DMS153 treated with DMSO at 0.1 percent for 48 hours (cell line): ENCODE data around the gene SLC25A43.
"Not testable (repeated sequence)": the region's sequence is repeated elsewhere in the genome, so short reads cannot be mapped to it uniquely, and the experiment has no call there.

Source experiments
- DNase-seq: peaks from one replicate; lab custom pipeline; 2025; ENCODE audit not compliant: unreplicated experiment; lab: John Stamatoyannopoulos, UW

SLC25A43 gene

DNA sequence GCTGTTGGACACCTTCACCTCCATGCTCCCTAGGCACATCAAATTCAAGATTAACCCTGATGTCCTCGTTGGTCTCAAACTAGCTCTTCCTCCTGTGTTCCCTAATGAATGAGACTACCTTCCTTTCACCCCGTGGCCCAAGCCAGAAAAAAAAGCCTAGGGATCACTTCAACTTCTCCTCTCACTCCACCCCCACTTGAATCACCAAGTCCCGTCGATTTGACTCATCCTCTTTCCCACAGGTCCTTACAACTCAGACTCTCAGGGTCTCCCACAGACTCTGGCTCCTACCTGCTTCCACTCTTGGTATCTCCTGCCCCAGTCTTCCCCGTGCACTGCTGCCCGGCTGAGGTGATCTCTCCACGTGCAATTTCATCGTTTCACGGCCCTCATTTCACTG is 8.5 kb downstream of the SLC25A43 start:
- DNase-seq, result no peak

DNA sequence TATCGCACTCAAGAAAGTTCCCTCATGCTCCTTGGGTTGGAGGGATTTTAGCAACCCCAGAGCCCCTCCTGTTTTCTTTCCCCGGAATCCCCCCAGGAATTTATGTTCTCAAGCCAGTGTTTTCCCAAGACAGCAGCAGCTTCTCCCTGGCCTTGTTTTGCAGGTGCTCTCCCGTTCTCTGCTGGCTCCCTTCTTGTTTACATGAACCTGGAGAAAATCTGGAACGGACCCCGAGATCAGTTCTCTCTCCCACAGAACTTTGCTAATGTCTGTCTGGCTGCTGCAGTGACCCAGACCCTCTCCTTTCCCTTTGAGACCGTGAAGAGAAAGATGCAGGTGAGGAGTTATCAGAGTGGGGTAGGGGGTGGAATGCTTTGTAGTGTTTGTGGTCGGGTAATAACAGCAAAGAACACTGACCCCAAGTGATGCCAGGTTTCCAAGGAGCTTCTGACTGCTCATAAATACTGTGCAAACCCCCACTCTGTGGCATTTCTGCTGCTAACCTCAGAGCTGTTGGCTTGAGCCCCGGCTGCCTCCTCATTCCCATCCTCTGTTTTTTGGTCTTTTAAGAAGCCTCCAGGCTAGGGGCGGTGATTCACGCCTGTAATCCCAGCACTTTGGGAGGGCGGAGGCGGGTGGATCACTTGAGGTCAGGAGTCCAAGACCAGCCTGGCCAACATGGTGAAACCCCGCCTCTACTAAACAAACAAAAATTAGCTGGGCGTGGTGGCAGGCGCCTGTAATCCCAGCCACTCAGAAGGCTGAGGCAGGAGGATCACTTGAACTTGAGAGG is 11.1 kb downstream of the SLC25A43 start:
- DNase-seq, result no peak

DNA sequence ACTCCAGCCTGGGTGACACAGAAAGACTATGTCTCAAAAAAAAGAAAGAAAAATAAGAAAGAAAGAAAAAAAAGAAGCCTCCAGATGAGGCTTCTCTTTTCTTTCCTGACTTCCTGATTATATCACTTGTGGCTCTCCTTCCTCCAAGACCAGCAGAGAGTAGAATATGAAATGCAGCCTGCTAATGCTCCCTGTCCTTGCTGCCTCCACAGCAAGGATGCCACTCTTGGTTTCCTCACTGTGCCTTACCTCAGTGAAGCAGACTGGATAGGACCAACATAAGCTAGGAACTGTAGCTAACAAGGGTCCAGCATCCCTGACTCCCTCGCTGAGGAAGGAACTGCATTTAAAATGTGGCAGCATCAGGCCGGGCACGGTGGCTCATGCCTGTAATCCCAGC is 11.7 kb downstream of the SLC25A43 start:
- DNase-seq, result no peak

DNA sequence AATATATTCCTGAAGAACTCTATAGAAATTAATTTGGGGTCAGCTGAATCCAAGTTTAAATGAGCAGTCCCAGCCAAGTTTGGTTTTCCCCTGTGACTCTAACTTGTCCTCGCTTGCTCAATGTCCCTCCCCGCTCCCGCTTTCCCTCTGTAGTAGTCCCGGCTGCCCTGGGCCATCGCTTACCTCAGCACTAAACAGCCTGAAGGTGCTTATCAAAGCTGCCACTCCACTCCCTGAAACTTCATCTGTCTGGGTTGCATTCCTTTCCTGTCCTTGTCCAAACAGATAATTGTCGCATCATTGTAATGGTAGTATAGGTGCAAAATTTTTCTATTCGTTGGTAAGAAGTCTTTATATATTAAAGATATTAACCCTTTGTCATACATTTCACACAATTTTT is 12.8 kb downstream of the SLC25A43 start:
- DNase-seq, result no peak

DNA sequence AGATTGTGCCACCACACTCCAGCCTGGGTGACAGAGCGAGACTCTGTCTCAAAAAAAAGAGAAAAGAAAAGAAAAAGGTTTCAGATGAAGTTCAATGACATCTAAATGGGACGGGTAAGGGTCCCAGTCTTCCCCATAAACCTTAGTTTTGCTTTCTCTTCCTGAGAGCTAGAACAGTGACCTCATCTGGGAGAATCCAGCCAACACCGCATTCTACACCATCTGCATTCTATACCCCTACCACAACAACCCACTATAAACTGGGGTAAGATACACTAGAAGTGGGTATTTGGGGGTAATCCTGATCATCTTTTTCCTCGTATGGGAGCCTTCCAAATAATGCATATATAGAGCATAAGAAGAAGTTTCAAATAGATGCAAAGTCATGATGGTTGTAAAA is 18.2 kb downstream of the SLC25A43 start:
- DNase-seq, result no peak

DNA sequence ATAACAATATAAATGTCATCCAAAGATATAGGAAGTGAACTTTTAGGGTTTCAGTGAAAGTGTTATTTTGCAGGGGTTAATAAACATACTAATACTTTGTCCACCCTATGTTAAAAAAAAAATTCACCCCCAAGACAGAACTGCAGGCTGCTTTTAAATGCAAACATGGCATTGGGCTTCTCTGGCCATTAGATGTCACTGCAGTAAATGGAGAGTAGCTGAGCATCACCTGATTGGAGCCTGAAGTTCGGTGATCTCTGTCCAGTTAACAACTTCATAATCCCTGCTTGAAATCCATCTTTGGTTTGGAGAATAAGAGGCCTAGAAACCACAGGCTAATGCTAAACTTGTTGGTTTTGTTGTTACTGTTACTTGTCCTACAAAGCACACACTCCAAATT is 18.7 kb downstream of the SLC25A43 start:
- no peak for DNase-seq

DNA sequence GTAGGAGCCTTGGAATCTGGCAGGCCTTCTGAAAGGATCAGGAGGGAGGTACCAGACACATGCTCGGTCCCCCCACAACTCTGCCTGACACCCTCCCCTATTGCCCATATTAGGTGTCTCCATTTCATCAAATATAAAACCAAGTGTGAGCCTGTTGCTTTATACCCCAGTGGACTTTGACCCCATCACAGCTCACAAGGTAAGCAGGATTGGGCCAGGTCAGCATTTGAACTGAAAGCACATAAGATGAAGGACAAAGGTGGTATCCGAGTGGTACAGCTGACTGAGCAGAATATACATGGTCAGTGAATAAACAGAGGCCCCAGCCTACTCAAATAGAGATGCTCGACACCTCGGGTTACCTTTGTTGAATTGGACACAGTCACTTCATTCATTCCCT is 20.0 kb downstream of the SLC25A43 start:
- DNase-seq, result no peak

DNA sequence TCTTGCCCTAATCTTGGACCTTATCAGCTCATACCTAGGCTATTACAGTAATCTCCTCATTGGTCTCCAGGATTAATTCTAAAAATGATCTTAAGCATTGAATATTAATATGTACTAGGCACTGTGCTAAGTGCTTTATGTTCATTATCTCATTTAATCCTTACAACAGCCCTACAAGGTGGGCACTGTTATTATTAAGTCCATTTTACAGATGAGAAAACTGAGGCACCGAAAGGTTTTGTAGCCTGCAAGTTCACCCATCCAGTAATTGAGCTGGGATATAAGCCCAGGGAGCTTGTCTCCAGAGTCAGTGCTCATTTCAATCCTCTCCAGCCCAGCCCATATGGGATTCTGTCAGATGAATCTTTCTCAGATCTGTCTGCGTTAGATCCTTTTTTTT is 20.8 kb downstream of the SLC25A43 start:
- no peak for DNase-seq

DNA sequence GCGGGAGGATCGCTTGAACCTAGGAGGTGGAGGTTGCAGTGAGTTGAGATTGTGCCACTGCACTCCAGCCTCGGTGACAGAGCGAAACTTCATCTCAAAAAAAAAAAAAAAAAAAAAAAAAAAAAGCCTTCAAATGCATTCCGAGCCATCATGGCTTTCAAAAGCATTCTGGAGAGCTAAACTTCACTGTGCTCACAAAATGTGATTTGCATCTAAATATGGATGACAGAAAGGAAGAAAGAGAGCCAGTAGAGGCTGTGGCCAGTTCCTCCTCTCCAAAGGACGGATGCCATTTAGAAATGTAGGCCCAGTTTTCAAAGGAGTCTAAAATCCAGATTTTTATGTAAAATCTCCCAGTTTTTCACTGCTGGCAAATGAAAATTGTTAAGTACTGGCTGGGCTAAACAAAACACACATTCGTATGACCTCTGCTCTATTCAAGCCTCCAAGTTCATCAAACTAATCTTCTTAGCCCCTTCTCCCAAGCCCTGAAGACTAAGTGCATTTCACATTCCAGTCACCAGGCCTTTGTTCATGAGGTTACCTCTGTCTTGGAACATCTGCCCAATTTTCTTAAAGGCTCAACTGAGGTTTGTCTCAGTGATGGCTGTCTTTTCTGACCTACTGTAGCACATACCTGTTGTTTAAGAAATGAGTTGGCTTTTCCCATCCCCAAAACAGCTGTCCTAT is 22.0 kb downstream of the SLC25A43 start:
- DNase-seq, result no peak

DNA sequence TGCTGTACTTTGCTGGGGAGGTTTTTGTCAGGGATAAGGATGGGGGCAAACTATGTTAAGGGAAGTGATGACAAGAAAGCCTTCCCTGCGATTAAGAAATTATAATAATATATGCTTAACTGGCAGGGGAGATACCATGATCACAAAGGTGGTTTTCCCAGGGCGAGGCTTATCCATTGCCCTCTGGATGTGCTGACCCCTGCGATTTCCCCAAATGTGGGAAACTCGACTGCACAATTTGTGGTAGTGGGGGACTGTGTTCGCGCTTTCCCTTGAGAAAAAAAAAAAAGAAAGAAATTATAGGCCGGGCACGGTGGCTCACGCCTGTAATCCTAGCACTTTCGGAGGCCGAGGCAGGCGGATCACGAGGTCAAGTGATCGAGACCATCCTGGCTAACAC is 24.5 kb downstream of the SLC25A43 start:
- DNase-seq, result no peak

DNA sequence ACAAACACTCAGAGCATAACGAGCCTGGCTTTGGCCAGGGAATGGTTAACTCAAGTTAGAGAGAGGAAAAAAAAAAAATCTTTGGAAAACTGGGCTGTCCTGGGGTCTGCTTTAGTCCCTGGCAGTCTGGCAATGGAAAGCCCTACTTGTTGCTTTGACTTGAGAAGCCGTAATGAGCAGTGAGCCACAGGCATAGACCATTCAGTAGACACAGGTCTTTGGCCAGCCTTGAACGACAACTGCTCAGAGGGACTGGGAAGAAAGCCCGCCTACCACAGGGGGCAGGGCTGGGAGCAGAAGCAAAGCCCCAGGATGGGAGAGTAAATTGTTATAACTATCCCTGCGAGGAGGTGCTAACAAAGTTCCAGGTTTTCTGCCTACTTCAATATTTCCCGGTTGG is 25.9 kb downstream of the SLC25A43 start:
- no peak for DNase-seq

DNA sequence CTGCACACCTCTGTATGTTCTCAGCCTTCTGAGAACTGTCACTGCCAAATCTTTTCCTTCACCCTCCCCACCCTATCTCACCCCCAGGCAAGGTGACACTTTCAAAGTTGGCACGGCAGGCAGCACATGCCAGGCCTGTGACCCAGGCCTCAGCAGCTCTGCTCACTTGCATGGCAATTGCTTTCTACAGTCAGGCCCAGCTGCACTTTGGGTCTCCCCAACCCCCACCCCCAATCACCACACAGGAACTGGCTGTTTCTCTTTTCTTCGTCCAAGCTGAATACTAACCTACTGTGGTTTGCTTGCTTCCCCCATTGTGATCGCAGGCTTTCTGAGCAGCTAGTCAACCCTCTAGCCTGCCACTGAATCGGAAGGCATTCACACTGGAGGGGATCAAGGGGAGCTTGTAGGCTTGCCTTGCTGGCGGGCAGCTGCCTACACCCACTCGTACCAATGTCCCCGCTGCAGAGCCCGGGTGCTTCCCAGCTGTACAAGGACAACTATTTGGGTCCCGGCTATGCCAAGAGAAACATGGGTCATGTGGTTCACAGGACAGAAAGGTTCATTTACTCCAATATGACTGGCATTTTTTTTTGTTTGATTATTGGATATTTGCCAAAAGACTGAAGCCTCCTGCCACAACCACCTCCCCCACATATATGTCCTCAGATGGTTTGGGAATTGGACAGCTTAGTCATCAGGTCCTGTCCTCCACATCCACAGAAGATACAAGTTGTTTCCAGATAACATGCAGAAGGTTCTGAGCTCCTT is 28.1 kb downstream of the SLC25A43 start:
- DNase-seq, result no peak

DNA sequence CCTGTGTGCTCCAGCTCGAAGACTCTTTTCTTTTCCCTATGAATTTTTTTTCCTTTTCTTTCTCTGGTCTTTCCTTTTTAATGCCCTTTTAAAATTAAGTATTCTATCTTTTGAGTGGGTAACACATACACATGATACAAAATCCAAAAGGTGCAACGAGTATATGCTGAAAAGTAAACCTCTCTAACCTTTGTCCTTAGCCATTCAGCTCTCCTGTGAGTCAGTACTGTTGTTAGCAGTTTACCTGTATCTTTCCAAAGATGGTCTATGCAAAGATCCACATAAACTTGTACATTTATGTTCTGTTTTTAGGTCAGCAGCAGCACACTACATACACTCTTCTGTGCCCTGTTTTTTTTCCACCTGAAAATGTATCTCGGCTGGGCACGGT is 28.7 kb downstream of the SLC25A43 start:
- no peak for DNase-seq

DNA sequence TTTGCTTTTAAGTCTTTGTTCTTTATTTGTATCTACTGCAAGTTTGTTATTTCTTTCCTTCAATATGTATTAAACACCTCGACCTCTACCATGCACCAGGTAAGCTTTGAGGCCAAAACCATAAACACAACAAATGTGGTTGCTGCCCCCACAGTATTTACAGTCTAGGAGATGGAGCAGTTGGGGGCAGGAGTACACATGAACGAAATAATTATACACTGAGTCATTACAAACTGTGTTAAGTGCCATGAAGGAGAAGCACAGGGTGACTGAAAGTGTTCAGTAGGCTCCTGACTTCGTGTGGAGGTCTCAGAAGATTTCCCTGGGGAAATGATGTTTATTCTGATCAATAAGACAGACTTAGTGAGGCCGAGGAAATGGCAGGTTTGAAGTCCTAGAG is 30.3 kb downstream of the SLC25A43 start:
- DNase-seq, result no peak

DNA sequence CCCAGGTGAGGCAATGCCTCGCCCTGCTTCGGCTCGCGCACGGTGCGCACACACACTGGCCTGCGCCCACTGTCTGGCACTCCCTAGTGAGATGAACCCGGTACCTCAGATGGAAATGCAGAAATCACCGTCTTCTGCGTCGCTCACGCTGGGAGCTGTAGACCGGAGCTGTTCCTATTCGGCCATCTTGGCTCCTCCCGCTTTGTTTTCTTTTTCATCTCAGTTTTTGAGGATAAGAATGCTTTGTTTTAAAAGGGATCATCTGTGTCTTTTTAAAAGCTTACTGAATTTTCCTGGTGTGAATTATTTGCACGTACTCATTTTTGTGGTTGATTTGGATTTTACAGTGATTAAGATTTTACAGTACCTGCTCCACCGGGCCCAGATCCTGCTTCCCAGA is 42.2 kb downstream of the SLC25A43 start:
- not testable (repeated sequence) for DNase-seq

DNA sequence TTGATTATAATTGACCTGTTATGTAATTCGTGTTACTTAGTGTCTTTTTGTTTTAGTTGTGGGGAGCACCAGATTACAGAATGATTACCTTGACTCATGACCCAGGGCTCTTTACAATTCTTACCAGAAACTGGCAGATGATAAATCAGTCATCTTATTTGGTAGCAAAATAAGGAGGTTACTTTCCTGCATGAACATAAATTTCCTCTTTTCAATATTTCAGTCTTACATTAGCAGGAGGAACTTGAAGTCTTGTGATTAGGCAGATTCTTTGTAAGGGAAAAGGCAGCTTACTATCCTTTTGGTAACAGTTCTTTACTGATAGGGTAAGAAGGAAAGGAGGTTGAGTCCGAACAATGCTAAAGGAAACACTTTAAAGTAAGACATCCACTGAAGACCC is 43.1 kb downstream of the SLC25A43 start:
- DNase-seq, result no peak

DNA sequence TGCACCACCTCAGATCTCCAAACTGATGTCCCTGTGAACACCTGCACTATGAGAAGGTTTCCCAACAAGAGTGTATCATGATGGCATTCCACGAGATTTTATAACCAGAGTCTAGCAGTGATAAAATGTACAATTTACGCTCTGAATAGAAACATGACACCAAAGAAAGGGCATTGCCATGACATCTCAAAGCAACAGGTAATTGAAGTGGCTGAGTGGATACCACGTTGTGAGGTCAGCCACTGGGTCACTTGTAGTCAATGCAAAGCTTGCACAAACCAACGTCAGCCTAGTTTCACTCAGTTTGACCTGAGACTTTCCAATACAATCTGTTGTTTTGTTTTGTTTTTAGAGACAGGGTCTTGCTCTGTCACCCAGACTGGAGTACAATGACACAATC is 54.1 kb downstream of the SLC25A43 start:
- no peak for DNase-seq

DNA sequence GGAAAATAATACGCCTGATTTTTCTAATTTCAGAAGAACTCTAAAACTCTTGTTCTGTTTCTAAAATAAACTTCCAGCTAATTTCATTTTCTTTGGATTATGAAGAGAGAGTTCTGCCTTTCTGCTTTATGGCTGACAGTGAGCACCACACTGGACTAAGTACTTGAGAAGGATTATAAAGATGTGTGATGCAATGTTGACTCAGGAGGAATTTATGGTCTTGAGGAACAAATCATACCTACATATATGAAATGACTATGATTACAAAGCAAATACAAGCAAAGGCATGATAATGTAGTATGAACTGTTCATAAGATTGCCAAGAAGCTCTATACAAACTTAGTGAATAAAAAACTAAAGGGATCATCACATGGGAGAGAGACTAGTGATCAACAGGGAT is 56.1 kb downstream of the SLC25A43 start:
- DNase-seq, result no peak

DNA sequence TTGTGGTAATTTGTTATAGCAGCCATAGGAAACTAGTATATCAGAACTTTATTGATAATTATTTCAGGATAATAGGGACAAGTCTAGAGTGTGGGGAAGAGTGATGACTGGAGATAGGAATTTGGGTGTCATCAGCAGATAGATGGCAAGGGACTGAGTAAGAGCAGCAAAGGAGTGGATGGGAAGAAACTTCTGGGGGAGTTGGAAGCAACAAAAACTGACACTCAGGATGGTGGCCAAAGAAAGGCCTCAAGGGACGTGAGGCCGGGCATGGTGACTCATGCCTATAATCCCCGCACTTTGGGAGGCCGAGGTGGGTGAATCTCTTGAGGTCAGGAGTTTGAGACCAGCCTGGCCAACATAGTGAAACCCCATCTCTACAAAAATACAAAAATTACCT is 60.0 kb downstream of the SLC25A43 start:
- no peak for DNase-seq

DNA sequence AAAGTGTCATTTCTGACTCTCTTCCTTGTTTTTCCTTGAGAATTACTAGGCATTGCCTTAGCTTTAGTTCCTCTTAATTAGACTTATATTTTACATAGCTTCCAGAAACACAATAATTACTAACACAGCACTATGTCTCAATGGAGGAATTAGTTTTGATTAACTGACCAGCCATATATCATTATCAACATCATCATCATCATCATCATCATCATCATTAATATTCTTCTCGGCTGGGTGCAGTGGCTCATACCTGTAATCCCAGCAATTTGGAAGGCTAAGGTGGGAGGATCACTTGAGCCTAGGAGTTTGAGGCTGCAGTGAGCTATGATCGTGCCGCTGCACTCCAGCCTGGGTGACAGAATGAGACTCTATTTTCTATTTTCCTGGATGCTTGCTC is 66.4 kb downstream of the SLC25A43 start:
- no peak for DNase-seq

DNA sequence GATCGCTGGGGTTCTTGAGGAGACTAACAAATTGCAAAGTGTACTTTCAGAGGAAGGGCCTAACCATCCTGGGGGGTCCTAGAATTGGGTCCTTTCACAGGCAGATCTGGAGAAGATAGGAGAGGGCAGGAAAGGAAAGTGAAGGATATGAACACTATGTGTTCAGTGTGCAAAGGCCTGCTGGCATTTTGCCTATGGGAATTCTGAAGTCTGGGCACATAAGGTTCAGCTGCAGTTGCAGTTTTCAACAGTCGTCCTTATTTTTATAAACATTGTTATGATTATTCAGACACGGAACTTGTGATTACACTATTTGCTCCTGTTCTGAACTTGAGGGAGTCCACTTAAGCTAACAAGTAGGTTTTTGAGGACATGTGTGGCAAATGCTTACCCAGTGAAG is 67.8 kb downstream of the SLC25A43 start:
- DNase-seq, result no peak

DNA sequence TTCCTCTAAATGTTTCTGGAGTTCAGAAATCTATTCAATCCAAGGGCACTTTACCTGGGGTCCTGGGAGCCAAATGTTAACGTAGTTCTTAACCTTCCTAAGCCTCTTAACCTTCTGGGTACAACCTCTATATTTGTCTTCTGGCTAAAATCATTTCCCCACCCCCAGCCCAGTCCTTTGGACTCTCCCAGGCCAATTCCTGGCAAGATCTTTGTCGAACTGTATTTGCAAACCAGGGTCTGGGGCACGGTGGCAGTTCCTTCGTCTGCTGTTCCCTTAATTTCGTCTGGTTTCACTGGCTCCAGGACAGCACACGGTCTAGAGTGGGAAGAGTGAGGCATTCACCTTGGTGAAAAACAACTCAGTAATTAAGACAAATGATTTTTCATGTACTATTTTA is 68.3 kb downstream of the SLC25A43 start:
- no peak for DNase-seq
